ENCODE data around the gene COPG1. TPM values are rescaled to one million over a fixed set of nuclear protein-coding genes. Genes with fewer than 3 reads are reported as not detected.

COPG1 gene
- total and polyA plus RNA-seq, 2 experiments from 2014 or later = 114 to 154 TPM

DNA sequence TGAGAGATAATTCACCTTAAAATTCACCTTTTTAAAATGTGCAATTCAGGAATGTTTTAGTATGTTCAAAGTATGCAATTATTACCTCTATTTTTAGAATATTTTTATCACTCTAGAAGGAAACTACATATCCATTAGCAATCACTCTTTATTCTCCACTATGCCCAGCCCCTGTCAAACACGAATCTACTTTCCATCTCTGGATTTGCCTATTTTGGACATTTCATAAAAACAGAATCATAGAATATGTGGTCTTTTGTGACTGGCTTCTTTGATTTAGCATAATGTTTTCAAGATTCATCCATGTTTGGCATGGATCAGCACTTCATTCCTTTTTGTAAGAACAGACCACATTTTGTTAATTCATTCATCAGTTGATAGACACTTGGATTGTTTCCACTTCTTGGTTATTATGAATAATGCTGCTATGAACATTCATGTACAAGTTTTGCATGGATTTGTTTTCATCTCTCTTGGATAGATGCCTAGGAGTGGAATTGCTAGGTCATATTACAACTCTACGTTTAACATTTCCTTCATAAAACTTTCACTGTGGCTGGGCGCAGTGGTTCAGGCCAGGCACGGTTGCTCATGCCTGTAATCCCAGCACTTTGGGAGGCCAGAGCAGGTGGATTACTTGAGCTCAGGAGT, 42.0 kb downstream of the COPG1 start:
- Histone ChIP-seq H3K9me3 (ENCODE audit: low read depth) (no peaks in the 10 kb centered on the region), H3K27me3 (no peaks in the 10 kb centered on the region), H3K4me1 (ENCODE audit: low read depth) (no peaks in the 10 kb centered on the region), H3K27ac (no peak overlapping the region), H3K4me3 (no peak overlapping the region), H3K36me3 (peaks cover 37% of the 10 kb centered on the region)
- TF ChIP-seq, protein P1, sequence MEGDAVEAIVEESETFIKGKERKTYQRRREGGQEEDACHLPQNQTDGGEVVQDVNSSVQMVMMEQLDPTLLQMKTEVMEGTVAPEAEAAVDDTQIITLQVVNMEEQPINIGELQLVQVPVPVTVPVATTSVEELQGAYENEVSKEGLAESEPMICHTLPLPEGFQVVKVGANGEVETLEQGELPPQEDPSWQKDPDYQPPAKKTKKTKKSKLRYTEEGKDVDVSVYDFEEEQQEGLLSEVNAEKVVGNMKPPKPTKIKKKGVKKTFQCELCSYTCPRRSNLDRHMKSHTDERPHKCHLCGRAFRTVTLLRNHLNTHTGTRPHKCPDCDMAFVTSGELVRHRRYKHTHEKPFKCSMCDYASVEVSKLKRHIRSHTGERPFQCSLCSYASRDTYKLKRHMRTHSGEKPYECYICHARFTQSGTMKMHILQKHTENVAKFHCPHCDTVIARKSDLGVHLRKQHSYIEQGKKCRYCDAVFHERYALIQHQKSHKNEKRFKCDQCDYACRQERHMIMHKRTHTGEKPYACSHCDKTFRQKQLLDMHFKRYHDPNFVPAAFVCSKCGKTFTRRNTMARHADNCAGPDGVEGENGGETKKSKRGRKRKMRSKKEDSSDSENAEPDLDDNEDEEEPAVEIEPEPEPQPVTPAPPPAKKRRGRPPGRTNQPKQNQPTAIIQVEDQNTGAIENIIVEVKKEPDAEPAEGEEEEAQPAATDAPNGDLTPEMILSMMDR (IDR thresholded peaks at IDR 0.05; ENCODE audit: low read depth, low read length) = no peak
- peak in 1 of 2 donors; percentile 52 for DNase-seq (ENCODE audit: low read depth in 1 of 2, low spot score in 1 of 2)

DNA sequence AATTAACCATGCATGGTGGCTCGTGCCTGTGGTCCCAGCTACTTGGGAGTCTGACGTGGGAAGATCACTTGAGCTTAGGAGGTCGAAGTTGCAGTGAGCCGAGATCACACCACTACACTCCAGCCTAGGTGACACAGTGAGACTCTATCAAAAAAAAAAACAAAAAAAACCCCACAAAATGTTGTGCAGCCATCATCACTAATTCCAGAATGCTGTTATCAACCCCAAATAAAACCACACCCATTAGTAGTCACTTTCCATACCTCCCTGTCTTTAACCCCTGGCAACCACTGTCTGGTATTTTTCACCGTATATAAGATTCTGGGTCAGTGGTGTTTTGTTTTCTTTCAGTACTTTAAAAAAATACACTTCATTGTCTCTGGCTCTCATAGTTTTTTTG, 45.9 kb downstream of the COPG1 start:
- TF ChIP-seq, protein P1 (IDR thresholded peaks at IDR 0.05; ENCODE audit: low read depth, low read length) = no peak
- Histone ChIP-seq H3K27ac (no peak overlapping the region), H3K9me3 (ENCODE audit: low read depth) (no peaks in the 10 kb centered on the region), H3K4me3 (no peak overlapping the region), H3K36me3 (peaks cover 36% of the 10 kb centered on the region), H3K4me1 (ENCODE audit: low read depth) (no peaks in the 10 kb centered on the region), H3K27me3 (no peaks in the 10 kb centered on the region)
- DNase-seq (ENCODE audit: low read depth in 1 of 2, low spot score in 1 of 2) = no peak

DNA sequence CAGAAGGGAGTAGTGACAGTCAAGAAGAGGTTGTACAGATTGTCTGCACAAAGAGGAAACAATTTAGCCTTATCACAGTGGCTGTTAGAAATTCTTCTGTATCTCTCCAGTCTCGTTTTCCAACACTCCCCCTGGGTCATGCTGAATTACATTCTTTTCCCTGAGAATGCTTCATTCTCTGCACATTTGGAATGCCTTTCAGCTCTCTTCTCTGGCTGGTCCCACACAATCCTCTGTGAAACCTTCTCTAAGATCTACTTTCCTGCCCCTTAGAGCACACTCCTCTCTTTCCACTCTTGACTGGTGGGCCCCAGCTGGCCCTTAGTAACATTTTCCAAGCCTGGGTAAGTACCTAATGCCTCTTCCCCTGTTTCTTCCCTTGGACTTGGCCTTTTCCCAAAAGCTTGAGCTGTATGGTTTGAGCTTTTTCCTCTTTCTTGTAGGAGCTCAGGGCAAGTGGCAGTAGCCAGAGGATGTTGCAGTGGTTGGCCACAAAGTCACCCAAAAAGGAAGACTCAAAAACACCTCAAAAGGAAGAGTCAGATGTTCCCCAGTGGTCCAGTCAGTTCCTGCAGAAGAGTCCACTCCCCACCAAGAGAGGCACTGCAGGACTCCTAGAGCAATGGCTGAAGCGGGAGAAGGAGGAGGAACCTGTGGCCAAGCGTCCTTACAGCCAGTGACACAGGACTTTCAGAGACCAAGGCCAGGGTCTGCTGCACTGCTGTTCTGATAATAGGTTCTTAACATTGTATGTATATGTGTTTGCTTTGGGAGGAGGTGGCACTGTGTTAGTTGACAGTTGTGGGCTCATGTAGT, 54.9 kb downstream of the COPG1 start:
- no peak overlapping the region for H3K4me3 ChIP-seq
- H3K9me3 ChIP-seq (ENCODE audit: low read depth) = no peaks in the 10 kb centered on the region
- peaks cover 33% of the 10 kb centered on the region for H3K4me1 ChIP-seq (ENCODE audit: low read depth)
- peak overlapping the region; percentile 98 for H3K27ac ChIP-seq
- no peaks in the 10 kb centered on the region for H3K27me3 ChIP-seq
- peak; percentile 66 to 73 for DNase-seq (ENCODE audit: low read depth in 1 of 2, low spot score in 1 of 2)
- H3K36me3 ChIP-seq = peaks cover 8% of the 10 kb centered on the region
- TF ChIP-seq, protein P1 (IDR thresholded peaks at IDR 0.05; ENCODE audit: low read depth, low read length) = no peak

DNA sequence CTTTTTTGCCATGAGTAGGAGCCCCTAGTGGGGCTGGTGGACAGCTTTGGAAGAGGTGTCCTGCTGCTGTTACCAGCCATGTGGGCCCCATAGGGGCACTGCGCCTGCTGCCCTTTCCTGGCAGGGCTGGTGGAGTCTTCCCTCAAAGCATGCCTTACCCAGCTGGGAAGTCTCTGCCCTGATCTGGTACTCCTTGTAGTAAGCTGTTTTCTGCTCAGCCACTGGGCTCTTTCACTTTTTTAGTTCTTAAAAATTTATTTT, 55.5 kb downstream of the COPG1 start:
- Histone ChIP-seq H3K9me3 (ENCODE audit: low read depth) (no peaks in the 10 kb centered on the region), H3K27me3 (no peaks in the 10 kb centered on the region), H3K4me3 (no peak overlapping the region), H3K4me1 (ENCODE audit: low read depth) (peaks cover 33% of the 10 kb centered on the region), H3K27ac (peak overlapping the region; percentile 98), H3K36me3 (peaks cover 8% of the 10 kb centered on the region)
- no peak for DNase-seq (ENCODE audit: low read depth in 1 of 2, low spot score in 1 of 2)
- TF ChIP-seq, protein P1 (IDR thresholded peaks at IDR 0.05; ENCODE audit: low read depth, low read length) = no peak

DNA sequence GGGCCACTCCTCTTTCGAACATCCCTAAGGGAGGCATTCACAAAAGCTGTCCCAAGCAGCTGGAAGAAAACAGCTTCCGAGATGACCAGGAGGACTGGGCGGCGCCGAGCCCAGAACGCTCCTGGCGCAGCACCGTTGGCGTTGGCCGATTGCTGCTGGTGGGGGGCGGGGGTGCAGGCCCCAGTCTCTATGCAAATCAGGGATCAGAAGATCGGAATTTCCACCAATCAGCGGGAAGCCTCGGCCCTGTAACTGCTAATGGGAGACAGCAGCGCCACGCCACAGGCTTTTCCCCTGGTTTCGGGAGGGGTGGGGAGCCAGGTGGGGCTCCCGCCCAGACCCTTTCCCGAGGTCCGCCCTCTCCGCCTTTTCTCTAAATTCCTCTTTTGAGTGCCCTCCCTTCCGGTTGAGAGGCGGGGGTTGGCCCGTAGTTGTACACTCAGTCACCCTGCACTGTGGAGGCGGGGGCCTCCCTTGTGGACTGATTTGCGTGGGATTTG, 56.2 kb downstream of the COPG1 start:
- peak overlapping the region; percentile 4 for H3K4me3 ChIP-seq
- peaks cover 8% of the 10 kb centered on the region for H3K36me3 ChIP-seq
- H3K27me3 ChIP-seq = no peaks in the 10 kb centered on the region
- peaks cover 33% of the 10 kb centered on the region for H3K4me1 ChIP-seq (ENCODE audit: low read depth)
- TF ChIP-seq, protein P1 (IDR thresholded peaks at IDR 0.05; ENCODE audit: low read depth, low read length) = no peak
- peak overlapping the region; percentile 98 for H3K27ac ChIP-seq
- no peaks in the 10 kb centered on the region for H3K9me3 ChIP-seq (ENCODE audit: low read depth)
- DNase-seq (ENCODE audit: low read depth in 1 of 2, low spot score in 1 of 2) = peak; percentile 95

Data from cardiac muscle cell (in vitro differentiated cells and primary cell).